GM18909 (cell line): Measurements from ENCODE around the gene GGCX.
A peak's percentile ranks its signal among the peaks of the same experiment; 100 is the strongest.
"Not testable (repeated sequence)": the region's sequence is repeated elsewhere in the genome, so short reads cannot be mapped to it uniquely, and the experiment has no call there.

ENCODE experiments used
- ATAC-seq: cut with Tn5 transposase; IDR thresholded peaks from one replicate; pipeline ENCODE4 v1.9.1; 2021; ENCODE audit warnings: mild to moderate bottlenecking; ENCODE audit not compliant: unreplicated experiment, poor library complexity

The GGCX gene

DNA sequence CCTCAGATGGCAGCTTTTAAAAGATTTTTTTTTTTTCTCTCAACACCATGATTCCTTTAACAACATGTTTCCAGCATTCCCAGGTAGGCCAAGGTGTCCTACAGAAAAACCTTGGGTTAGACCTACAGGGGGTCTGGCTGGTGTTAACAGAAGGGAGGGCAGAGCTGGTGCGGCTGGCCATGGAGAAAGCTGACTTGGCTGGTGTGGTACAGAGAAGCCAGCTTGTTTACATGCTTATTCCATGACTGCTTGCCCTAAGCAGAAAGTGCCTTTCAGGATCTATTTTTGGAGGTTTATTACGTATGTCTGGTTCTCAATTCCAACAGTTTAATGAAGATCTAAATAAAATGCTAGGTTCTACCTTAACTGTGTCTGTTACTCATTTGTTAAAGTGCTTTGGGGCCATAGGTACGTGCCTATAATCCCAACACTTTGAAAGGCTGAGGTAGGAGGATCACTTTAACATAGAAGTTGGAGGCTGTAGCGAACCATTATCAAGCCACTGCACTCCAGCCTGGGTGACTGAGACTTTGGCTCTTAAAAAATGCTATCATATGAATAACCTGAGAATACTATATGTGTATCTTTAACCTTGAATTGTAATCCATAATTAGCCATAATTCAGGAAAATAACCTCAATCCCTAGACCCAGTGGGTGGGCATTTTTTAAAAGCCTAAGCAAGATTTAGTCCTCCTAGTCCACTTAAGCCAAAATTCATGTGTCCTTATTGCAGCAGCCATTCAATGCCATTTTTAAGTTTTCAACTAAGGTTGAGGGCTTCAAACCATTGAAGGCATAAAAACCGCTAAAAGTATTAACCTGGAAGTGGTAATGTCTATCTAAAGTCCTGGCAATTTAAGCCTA is 16.1 kb downstream of the GGCX start:
- ATAC-seq = not testable (repeated sequence)

- ATAC-seq = not testable (repeated sequence)
These were observed 17.0 kb downstream of the GGCX start for GRCh38 chr2:85544254-85544691.

DNA sequence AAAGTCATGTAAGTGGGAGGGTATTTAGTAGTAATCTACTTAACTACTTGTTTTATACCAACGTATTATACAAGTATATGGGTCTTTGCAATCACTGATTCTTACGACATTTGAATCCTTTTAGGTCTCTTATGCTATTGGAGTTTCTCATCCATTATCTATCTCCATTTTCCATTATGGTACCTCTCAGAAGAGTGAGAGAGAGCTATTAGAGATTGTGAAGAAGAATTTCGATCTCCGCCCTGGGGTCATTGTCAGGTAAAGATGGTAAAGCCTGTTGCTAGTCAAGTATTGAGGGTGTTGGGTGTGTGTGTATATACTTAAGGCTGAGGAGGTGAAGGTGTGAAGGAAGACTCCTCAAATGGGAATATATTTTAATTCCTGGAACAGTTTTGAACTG is 18.5 kb downstream of the GGCX start:
- no peak for ATAC-seq

GRCh38 chr2:85541753-85542457 is 19.4 kb downstream of the GGCX start:
- no peak for ATAC-seq

DNA sequence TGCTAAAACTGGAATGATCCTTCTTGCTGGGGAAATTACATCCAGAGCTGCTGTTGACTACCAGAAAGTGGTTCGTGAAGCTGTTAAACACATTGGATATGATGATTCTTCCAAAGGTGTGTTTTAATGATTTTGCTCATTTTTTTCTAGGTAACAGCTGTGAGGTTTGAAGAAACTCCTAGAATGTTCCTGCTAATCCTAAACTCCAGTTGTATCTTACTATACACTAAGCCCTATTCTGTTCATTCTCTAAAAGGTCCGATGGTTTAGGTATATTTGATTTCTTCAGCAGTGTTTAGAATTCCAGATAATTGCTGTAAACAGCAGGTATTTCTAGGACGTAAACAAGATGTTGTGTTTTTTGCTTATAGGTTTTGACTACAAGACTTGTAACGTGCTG is 20.0 kb downstream of the GGCX start:
- ATAC-seq = no peak

DNA sequence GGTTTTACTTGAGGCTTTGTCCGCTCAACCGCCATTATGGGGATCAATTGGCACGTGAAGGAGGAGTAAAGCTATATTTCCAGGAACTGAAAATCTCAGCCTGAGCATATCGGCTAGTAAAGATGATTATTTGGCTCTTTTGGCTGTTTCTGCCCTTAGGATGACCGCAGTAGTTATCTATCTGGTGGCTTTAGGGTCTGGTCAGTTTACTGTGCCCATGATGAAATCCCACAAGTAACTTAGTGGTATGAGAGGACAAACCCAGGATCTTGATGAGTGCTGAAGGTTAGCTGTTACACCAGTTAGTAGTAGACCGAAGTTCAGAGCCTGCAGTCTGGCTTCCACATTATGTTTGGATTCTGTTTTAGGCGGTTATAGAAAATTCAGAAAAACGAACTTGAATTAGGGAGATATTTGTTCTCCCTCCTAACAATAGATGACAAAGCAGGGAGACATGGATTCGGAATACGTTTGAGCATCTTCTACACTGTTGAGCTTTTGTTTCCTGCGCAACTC is 21.1 kb downstream of the GGCX start:
- no peak for ATAC-seq

DNA sequence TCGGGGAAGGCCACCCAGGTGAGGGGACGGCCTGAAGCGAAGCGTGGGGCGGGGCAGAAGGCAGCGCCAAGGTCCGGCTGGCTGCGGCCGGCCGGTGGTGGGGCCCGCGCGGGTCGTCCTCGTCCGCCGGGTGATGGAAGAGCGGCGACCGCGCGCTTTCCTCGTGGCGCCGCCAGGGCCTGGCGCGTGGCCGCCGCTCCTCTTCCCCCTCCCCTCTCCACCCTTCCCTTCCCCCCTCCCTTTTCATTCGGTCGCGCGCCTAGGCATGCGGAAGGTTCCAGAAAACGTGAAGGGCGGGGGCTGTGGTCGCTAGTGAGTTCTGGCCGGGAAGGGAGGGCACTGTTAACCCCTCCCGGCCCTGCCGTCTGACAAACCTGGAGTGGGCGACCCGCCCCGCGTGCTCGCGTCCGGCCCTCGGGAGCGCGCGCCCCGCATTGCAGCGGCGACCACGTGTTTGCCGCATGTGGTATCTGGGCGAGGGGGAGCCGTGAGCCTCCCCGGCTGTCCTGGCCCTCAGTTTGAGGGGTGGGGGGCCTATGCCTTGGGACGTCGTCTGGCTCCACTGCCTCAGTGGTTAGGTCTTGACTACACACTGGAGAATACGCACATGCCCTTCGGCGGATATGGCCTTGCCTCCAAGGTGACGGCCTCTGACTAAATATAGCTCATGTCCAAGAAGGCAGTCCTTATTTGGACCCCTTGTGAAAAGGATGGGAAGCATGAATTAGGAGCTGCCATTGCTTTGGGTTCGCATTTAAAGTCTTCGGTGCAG is 21.7 kb downstream of the GGCX start:
- ATAC-seq = peak; percentile 36

DNA sequence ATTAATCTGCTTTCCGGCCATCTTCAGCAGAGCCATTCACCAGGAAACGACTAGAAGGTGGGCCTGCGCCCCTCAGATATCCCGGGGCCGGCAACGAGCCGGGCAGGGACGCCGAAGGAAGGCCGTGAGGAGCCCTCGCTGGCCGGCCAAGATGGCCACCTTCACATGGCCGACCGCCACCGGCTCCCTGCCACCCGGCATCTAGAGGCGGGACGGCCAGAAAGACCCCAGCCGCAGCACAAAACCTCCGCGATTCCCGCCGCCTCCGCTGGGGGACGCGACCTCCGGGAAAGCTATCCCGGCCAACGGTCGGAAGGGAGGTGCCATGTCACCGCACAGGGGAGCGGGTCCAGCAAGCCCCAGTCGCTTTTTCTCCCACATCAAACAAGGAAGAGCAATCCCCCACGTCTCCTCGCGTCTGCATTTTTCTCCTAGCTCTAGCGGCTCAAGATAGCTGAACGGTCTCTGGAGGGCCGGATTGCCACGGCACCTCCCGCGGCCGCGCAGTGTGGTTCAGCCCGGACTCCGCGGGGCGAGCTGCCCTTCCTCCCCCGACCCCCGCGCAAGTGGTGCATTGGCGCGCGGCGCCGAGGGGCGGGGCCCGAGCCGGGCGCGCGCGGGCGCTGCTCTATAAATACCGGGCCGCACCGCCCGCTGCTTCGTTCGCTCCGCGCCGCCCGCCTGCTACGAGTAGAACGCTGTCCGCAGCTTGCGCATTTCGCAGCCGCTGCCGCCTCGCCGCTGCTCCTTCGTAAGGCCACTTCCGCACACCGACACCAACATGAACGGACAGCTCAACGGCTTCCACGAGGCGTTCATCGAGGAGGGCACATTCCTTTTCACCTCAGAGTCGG is 22.6 kb downstream of the GGCX start, which contains the start of gene MAT2A:
Gene MAT2A, plus strand, starts transcription at position 662 of the 854 bp plus-strand sequence. Its CDS starts 120 bp downstream, at position 782.
- ATAC-seq = peak; percentile 74

DNA sequence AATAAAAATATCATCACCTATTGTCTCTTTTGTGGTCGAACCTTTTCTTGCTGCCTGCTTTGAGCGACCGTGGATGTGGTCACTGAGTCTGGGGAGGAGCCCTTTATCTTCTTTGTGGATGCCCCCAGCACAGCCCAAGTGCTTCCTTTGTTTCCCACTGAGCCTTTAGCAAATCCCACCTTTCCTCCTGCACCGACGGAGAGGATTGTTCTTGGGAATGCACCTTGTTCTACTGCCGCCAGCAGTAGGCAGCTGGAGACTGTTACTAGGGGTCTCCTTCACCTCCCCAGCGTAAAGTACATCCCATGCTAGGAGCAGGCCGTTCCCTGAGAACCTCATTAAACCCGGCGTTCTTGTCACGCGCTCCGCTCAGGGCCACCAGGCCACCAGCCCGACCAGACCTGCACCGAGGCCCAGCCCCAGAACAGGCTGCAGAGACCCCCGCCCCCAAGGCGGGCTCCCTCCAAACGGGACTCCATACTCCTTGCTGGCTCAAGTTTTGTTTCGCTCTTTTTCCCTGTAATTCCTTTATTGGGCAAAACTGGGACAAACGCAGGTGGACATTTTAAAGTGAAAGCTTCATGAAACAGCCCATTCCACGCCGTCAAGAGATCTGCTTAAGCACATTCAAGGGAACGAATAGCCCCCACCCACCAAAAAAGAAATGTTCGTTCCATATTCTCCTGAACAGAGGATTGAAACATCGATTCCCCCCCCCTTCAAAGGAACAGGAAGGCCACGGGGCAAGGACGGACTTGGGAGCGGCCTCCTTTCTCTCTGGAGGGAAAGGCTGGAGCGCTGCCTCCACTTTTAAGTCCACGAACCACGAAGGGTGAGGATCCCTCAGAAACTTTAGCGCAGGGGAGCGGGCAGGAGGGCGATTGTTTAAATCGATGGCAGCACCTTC is 23.4 kb downstream of the GGCX start:
- ATAC-seq = no peak

DNA sequence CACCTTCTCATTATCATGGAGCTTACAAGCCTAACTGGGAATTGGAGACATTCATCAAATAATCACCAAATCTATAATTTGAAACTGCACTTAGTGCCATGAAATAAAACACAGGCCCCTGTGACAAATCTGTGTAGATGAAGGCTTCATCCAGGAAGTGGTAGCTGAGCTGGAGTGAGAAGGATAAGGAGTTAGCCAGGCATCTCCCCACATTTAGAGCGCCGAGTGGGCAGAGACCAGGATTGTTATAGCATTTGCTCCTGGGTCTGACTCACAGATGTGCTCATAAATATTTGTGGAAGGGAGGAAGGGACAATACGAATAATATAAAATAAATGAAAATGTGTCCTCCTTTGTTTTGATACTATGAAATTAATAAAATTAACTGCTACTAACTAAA is 24.8 kb downstream of the GGCX start:
- no peak for ATAC-seq

DNA sequence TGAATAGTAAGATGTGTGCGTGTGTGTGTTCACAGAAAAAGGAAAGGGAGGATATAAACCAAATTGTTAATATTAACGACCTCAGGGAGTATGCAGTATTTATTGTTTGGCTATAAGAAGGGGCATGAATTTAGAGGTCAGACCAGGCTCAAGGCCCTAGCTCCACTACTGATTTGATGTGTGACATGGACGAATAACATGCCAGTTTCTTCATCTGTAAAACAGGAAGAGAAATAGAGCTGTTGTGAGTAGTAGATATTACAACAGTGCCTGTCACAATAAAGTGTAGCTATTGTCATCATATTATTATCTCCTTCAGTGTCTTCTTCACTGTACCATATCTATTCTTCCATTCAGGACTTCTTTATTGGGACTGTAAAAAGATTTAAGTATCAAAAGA is 26.4 kb downstream of the GGCX start:
- no peak for ATAC-seq

GRCh38 chr2:85534099-85534498 is 27.2 kb downstream of the GGCX start:
- no peak for ATAC-seq

DNA sequence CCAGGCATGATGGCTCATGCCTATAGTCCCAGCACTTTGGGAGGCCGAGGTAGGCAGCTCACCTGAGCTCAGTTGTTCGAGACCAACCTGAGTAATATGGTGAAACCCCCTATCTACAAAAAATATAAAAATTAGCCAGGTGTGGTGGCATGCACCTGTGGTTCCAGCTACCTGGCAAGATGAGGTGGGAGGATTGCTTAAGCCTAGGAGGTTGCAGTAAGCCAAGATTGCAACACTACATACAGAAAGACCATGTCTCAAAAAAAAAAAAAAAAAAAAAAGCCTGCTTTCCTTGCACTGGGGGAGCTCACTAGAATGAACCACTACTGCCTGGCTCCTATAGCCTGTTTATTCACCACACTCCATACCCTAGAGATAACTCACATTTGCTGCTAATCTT is 29.7 kb downstream of the GGCX start:
- no peak for ATAC-seq

DNA sequence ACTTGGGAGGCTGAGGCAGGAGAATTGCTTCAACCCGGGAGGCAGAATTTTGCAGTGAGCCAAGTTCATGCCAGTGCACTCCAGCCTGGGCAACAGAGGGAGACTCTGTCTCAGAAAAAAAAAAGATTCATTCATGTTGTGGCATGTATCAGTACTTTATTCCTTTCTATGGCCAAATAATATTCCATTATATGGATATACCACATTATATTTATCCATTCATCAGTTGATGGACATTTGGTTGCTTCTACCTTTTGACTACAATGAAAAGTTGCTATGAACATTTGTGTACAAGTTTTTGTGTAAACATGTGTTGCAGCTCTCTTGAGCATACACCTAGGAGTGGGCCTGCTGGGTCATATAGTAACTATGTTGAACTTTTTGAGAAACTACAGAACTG is 31.5 kb downstream of the GGCX start:
- ATAC-seq = no peak

- no peak for ATAC-seq
These were observed 32.9 kb downstream of the GGCX start for GRCh38 chr2:85528355-85528754.

DNA sequence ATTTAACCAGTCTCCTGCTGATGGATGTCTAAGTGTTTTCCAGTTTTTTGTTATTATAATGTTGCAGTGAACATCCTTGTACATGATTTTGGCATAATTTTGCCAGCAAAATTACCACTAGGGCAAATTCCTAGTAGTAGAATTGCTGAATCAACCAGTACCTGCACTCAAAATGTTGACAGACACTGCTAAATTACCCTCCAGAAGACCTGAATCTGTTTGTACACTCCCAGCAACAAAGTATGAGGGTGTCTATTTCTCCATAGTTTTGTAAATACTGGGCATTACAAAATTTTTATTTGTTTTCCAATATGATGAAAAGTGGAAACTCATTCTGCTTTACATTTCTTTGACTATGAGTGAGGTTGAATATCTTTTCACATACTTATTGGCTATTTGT is 33.5 kb downstream of the GGCX start:
- no peak for ATAC-seq

DNA sequence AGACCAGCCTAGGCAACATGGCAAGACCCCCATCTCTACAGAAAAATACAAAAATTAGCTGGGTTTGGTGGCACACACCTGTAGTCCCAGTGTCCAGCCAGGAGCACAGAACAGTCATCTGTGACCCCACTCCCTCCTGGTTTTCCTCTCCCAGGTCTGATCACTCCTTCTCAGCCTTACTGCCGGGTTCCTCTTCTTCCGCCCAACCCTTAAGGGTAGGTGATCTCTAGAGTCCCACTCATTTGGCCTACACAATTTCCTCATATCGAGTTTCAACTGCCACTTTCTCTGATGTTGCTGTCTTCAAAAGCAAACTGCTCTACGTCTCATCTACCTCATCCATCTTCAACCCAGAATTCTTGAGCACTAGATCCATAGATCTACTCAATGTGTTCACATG is 35.7 kb downstream of the GGCX start:
- no peak for ATAC-seq

- no peak for ATAC-seq
These were observed 36.3 kb downstream of the GGCX start for GRCh38 chr2:85525029-85525428.
